K562 (cell line): Measurements from ENCODE around the gene CT45A7. TPM values are rescaled to one million over a fixed set of nuclear protein-coding genes. Genes with fewer than 3 reads are reported as not detected.
A peak's percentile ranks its signal among the peaks of the same experiment; 100 is the strongest.
"Not testable (repeated sequence)": the region's sequence is repeated elsewhere in the genome, so short reads cannot be mapped to it uniquely, and the experiment has no call there.

ENCODE experiments used
- ATAC-seq: fragments of 200-7000 bp; cut with Tn5 transposase; 3 replicates; pipeline ENCODE4 v1.9.1; 2020; ENCODE audit warnings: moderate library complexity
- Bru-seq: library from RNA; stranded (reverse); fragments of 400-500 nt; gene quantifications from one replicate; lab custom pipeline; 2021; lab: Mats Ljungman, UMichigan
- BruChase-seq, 2 experiments: library from RNA; stranded (reverse); fragments of 400-500 nt; gene quantifications; one replicate each; lab custom pipeline; 2021; lab: Mats Ljungman, UMichigan
- BruUV-seq: library from RNA; stranded (reverse); fragments of 400-500 nt; replicated peaks from 2 replicates; lab custom pipeline; 2021; lab: Mats Ljungman, UMichigan
- CTCF ChIA-PET: fragments of 300-600 bp; formaldehyde crosslinking; extraction: SDS; loops from one replicate; lab custom pipeline; 2021; ENCODE audit warnings: low intra/inter-chr PET ratio; lab: Yijun Ruan, JAX
- POLR2A ChIA-PET: fragments of 300-600, 350-650 bp; sonication (Branson Sonifier 250); formaldehyde crosslinking; extraction: SDS; loops from one replicate; lab custom pipeline; 2021; ENCODE audit warnings: antibody characterized with exemption, inconsistent platforms; lab: Yijun Ruan, JAX
- DNase-seq, 4 experiments: peaks; one replicate each; pipeline versions ENCODE4 v3.0.0 to v3.0.0-alpha.2; 2011 to 2018; ENCODE audit warnings: low spot score in 3 of 4, mixed read lengths in 3 of 4; ENCODE audit errors: extremely low read depth in 1 of 4
- FAIRE-seq: peaks from 2 replicates; lab custom pipeline; 2011; peaks lifted over from hg19 to GRCh38; lab: Jason Lieb, UNC
- H2AFZ ChIP-seq: 2 replicates; pipeline ENCODE4 v1.6.0; 2011; ENCODE audit warnings: low read depth, low read length, control low read depth, inconsistent platforms
- H3K27ac ChIP-seq: fragments of 200-600 bp; 3 replicates; pipeline ENCODE4 v1.8.0; 2011; ENCODE audit warnings: low read depth, mild to moderate bottlenecking, control low read depth, inconsistent platforms, low read length, moderate library complexity, mixed read lengths; ENCODE audit errors: extremely low read depth
- H3K27me3 ChIP-seq, 2 experiments: fragments of 300-600 bp in 1 of 2; 2 replicates in 1 of 2; 3 replicates in 1 of 2; pipeline versions ENCODE4 v1.6.0 to v1.8.0; 2011; ENCODE audit warnings: inconsistent platforms in 2 of 2, low read length in 2 of 2, mild to moderate bottlenecking in 1 of 2, mixed read lengths in 1 of 2, moderate library complexity in 1 of 2; ENCODE audit not compliant: control insufficient read depth in 2 of 2, insufficient read depth in 2 of 2
- H3K36me3 ChIP-seq: fragments of 300-600 bp; 3 replicates; pipeline ENCODE4 v1.8.0; 2011; ENCODE audit warnings: mild to moderate bottlenecking, low read length, inconsistent platforms; ENCODE audit not compliant: control insufficient read depth, insufficient read depth
- H3K4me1 ChIP-seq, 2 experiments: fragments of 200-600 bp in 1 of 2; replicated peaks in 1 of 2; 2 replicates in 1 of 2; 3 replicates in 1 of 2; pipeline versions ENCODE4 v1.5.1 to v1.8.0; 2011; ENCODE audit warnings: inconsistent platforms in 2 of 2, low read length in 2 of 2, mild to moderate bottlenecking in 1 of 2, mixed read lengths in 1 of 2, moderate library complexity in 1 of 2; ENCODE audit not compliant: control insufficient read depth in 2 of 2, insufficient read depth in 2 of 2
- H3K4me2 ChIP-seq: 2 replicates; pipeline ENCODE4 v1.6.1; 2011; ENCODE audit warnings: low read length, control low read depth, inconsistent platforms, mixed read lengths; ENCODE audit not compliant: insufficient read depth
- H3K4me3 ChIP-seq: fragments of 200-600 bp; sonication (generic), shearing (Covaris generic); 2 replicates; pipeline ENCODE4 v1.5.1; 2016; ENCODE audit warnings: control low read depth, inconsistent platforms
- H3K79me2 ChIP-seq: fragments of 200-600 bp; 3 replicates; pipeline ENCODE4 v1.8.0; 2011; ENCODE audit warnings: low read length, inconsistent platforms; ENCODE audit not compliant: control insufficient read depth, insufficient read depth
- H3K9ac ChIP-seq, 2 experiments: 2 replicates each; pipeline versions ENCODE4 v1.6.0 to v1.6.1; 2011; ENCODE audit warnings: low read depth in 2 of 2, low read length in 2 of 2, control low read depth in 1 of 2, inconsistent platforms in 1 of 2, mild to moderate bottlenecking in 1 of 2, mixed read lengths in 1 of 2; ENCODE audit not compliant: insufficient read depth in 1 of 2
- H3K9me1 ChIP-seq: one replicate; pipeline ENCODE4 v1.6.0; 2011; ENCODE audit warnings: inconsistent platforms, mild to moderate bottlenecking, low read length, moderate library complexity; ENCODE audit not compliant: control insufficient read depth, insufficient read depth
- H3K9me3 ChIP-seq: replicated peaks from 2 replicates; pipeline ENCODE4 v1.5.1; 2011; ENCODE audit warnings: low read depth, low read length, inconsistent platforms; ENCODE audit not compliant: control insufficient read depth, insufficient read depth
- H4K20me1 ChIP-seq: replicated peaks from 2 replicates; pipeline ENCODE4 v1.6.1; 2011; ENCODE audit warnings: low read length, inconsistent platforms, mixed read lengths; ENCODE audit not compliant: control insufficient read depth, insufficient read depth
- WGBS: fragments of 100-300 bp; shearing (Covaris generic); methylation state at CpG from one replicate; pipeline ENCODE4 v1.1.6; 2016; ENCODE audit warnings: low coverage, mixed read lengths; ENCODE audit not compliant: insufficient coverage; ENCODE audit errors: missing lambda C conversion rate; 5-methylcytosine and 5-hydroxymethylcytosine counted together
- in situ Hi-C: fragments of 300-500 bp; cut with MboI; formaldehyde crosslinking; loops from 4 replicates; pipeline ENCODE4 v1.15.0; 2018; ENCODE audit warnings: inconsistent platforms, mixed read lengths
- intact Hi-C: fragments of 100-400 bp; cut with micrococcal nuclease; formaldehyde crosslinking; loops from 2 replicates; pipeline ENCODE4 v1.14.2; 2022
- long read RNA-seq, 3 experiments: library from polyadenylated mRNA in 2 of 3; library from RNA in 1 of 3; unstranded in 2 of 3; stranded (forward) in 1 of 3; transcript quantifications; one replicate each; pipeline ENCODE4 v2.0.0, GENCODE V29; 2019 to 2022
- polyA minus RNA-seq, 3 experiments: library from RNA; depleted of rRNA, polyadenylated mRNA; stranded (reverse); fragments of >200 nt; gene quantifications; 2 replicates each; pipeline ENCODE4 v1.2.3, GENCODE V29; 2011
- polyA plus RNA-seq, 8 experiments: library from polyadenylated mRNA; depleted of rRNA in 4 of 8; stranded (reverse) in 5 of 8; unstranded in 3 of 8; fragments of >200 nt; fragmentation: Nextera tagmentation in 2 of 8; fragmentation: Illumina TruSeq in 1 of 8; extraction: Ambion mirVana in 2 of 8; extraction: Trizol in 1 of 8; gene quantifications; 2 replicates each; pipeline versions ENCODE4 v1.2.1 to v1.2.3, GENCODE V29; 2011 to 2014; ENCODE audit warnings: inconsistent platforms in 1 of 8, missing spikeins in 1 of 8
- total RNA-seq, 7 experiments: library from RNA; depleted of rRNA in 6 of 7; stranded (reverse); fragments of >200 nt in 6 of 7; fragmentation: Illumina TruSeq in 2 of 7; extraction: Trizol in 2 of 7; gene quantifications; 2 replicates each; pipeline versions ENCODE4 v1.2.1 to v1.2.3, GENCODE V29; 2011 to 2021; ENCODE audit warnings: low replicate concordance in 1 of 7

CT45A7 gene, protein sequence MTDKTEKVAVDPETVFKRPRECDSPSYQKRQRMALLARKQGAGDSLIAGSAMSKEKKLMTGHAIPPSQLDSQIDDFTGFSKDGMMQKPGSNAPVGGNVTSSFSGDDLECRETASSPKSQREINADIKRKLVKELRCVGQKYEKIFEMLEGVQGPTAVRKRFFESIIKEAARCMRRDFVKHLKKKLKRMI
- total RNA-seq (2011; cell fraction: chromatin; rRNA removed; ENCODE audit: low replicate concordance): not detected in 2 replicates
- not detected in 2 replicates for total RNA-seq (2011; cell fraction: nucleolus; rRNA removed)
- total RNA-seq (2011; cell fraction: nucleoplasm; rRNA removed): not detected in 2 replicates
- not detected in 2 replicates for total RNA-seq (2014; rRNA removed)
- not detected in 2 replicates for total RNA-seq (2014; rRNA removed; fragmentation: Illumina TruSeq; extraction: Trizol)
- total RNA-seq (2015; rRNA removed; fragmentation: Illumina TruSeq; extraction: Trizol): not detected in 2 replicates
- total RNA-seq (2021): 0.44 TPM in 1 of 2 replicates, not detected in the other
- polyA plus RNA-seq (2011; rRNA removed): not detected in 2 replicates
- not detected in 2 replicates for polyA plus RNA-seq (2011; cell fraction: cytosol; rRNA removed)
- polyA plus RNA-seq (2011; cell fraction: nucleus; rRNA removed): not detected in 2 replicates
- not detected in 2 replicates for polyA plus RNA-seq (2012)
- not detected in 2 replicates for polyA plus RNA-seq (2014; fragmentation: Illumina TruSeq; extraction: Trizol)
- not detected for polyA plus RNA-seq (2014; fragmentation: Nextera tagmentation; extraction: Ambion mirVana)
- polyA plus RNA-seq (2014; rRNA removed): not detected in 2 replicates
- polyA minus RNA-seq (2011; rRNA and poly(A)+ RNA removed): not detected in 2 replicates
- not detected in 2 replicates for polyA minus RNA-seq (2011; cell fraction: cytosol; rRNA and poly(A)+ RNA removed)
- not detected in 2 replicates for polyA minus RNA-seq (2011; cell fraction: nucleus; rRNA and poly(A)+ RNA removed)
- Bru-seq, nascent RNA: percentile 22 among the genes with signal in this experiment
- BruChase-seq, experiment 1, labeled RNA remaining after a 2-hour chase: percentile 26 among the genes with signal in this experiment
- percentile 18 among the genes with signal in this experiment for BruChase-seq, experiment 2, labeled RNA remaining after a 6-hour chase
- long read RNA-seq, experiment 1, partial matches to known transcripts: 0 of 1 reads
- long read RNA-seq, experiment 1, other reads (novel, unspliced or antisense): 1 of 1 reads
- long read RNA-seq, experiment 2: 0 reads
- long read RNA-seq, experiment 3: 0 reads

DNA sequence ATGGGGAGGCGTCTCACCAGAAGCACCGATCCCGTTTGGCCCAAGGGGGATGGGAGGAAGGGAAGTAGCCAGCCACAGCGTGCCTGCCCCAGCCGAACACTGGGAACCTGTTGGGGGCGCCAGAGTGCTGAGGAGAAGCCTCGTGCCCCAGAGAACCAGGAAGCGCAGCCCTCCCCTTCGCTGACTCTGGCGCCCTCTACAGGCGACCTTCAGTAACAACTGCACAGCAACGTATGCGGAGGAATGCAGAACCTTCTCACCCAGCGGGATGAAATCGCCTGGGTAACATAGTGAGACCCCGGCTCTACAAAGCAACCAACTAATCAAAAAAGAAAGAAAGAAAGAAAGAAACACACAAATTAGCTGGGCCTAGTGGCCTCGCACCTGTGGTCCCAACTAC lies at the start of gene CT45A7:
TSS of gene CT45A7 (minus strand) at position 101 of the 400 bp plus-strand sequence. CDS start 3,747 bp downstream, outside the sequence.
- H3K4me3 ChIP-seq, H2AFZ ChIP-seq, DNase-seq, H4K20me1 ChIP-seq, H3K4me1 ChIP-seq, ATAC-seq, POLR2A ChIA-PET, H3K27ac ChIP-seq, BruUV-seq, CTCF ChIA-PET, H3K27me3 ChIP-seq, H3K9me1 ChIP-seq, H3K4me2 ChIP-seq, H3K36me3 ChIP-seq, H3K9ac ChIP-seq, FAIRE-seq, H3K9me3 ChIP-seq, intact Hi-C loops, in situ Hi-C loops, H3K79me2 ChIP-seq: not testable (repeated sequence)
- WGBS: no CpG with 5 or more reads among the region's 17 CpGs

DNA sequence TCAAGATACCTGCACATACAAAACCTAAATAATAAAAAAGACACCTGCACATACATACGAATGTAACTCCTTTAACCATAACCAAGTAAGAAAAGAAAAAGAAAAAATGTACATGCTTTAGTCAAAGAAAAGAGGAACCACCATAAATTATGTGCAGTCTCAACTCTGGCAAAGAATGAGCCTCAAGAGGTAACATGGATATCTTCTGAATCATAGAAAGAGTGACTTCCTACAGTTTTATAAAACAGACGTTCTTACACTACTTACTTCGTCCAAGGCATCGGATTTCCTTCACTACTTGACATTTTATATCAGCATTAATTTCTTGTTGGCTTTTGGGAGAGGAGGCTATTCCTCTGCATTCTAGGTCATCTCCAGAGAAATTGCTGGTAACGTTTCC lies 45.7 kb upstream of the CT45A7 start:
- BruUV-seq, H3K9me1 ChIP-seq, H3K36me3 ChIP-seq, H3K9me3 ChIP-seq, DNase-seq, CTCF ChIA-PET, H3K4me3 ChIP-seq, H2AFZ ChIP-seq, FAIRE-seq, in situ Hi-C loops, H3K4me1 ChIP-seq, H4K20me1 ChIP-seq, intact Hi-C loops, H3K27ac ChIP-seq, H3K79me2 ChIP-seq, H3K9ac ChIP-seq, ATAC-seq, H3K4me2 ChIP-seq, H3K27me3 ChIP-seq, POLR2A ChIA-PET: not testable (repeated sequence)
- WGBS: 72% methylated on average over 4 of the region's 5 CpGs

DNA sequence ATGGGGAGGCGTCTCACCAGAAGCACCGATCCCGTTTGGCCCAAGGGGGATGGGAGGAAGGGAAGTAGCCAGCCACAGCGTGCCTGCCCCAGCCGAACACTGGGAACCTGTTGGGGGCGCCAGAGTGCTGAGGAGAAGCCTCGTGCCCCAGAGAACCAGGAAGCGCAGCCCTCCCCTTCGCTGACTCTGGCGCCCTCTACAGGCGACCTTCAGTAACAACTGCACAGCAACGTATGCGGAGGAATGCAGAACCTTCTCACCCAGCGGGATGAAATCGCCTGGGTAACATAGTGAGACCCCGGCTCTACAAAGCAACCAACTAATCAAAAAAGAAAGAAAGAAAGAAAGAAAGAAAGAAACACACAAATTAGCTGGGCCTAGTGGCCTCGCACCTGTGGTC lies 34.6 kb upstream of the CT45A7 start, which contains the start of gene CT45A9:
TSS of gene CT45A9 (minus strand) at position 101 of the 400 bp plus-strand sequence. CDS start 3,751 bp downstream, outside the sequence.
- H4K20me1 ChIP-seq, ATAC-seq, H3K9me1 ChIP-seq, H3K4me1 ChIP-seq, in situ Hi-C loops, H3K27me3 ChIP-seq, POLR2A ChIA-PET, CTCF ChIA-PET, H3K4me3 ChIP-seq, H3K79me2 ChIP-seq, H3K27ac ChIP-seq, H3K9me3 ChIP-seq, DNase-seq, H3K4me2 ChIP-seq, H3K9ac ChIP-seq, intact Hi-C loops, H3K36me3 ChIP-seq, H2AFZ ChIP-seq, FAIRE-seq, BruUV-seq: not testable (repeated sequence)
- WGBS: no CpG with 5 or more reads among the region's 17 CpGs
